Esophagus muscularis mucosa (tissue), 4 donors: Measurements from ENCODE around the gene SLF2. TPM values are rescaled to one million over a fixed set of nuclear protein-coding genes. Genes with fewer than 3 reads are reported as not detected.
"Not testable (repeated sequence)": the region's sequence is repeated elsewhere in the genome, so short reads cannot be mapped to it uniquely, and the experiment has no call there.

Experiments
- DNase-seq: peaks from one replicate; pipeline ENCODE4 v3.0.0-alpha.2; 2017; ENCODE audit errors: extremely low spot score
- H3K27ac ChIP-seq, 4 donors: fragments of 200-600 bp; sonication (generic); replicated peaks in 1 of 4; 1 replicate in 3 of 4; 2 replicates in 1 of 4; pipeline ENCODE4 v1.5.1; 2016 to 2019; ENCODE audit warnings: mild to moderate bottlenecking in 1 of 4
- H3K27me3 ChIP-seq, 4 donors: fragments of 200-600 bp; sonication (generic); one replicate each; pipeline versions ENCODE4 v1.5.1 to v1.6.0; 2016 to 2019
- H3K36me3 ChIP-seq, 4 donors: fragments of 200-600 bp; sonication (generic); one replicate each; pipeline ENCODE4 v1.5.1; 2016 to 2019
- H3K4me1 ChIP-seq, 4 donors: fragments of 200-600 bp; sonication (generic); one replicate each; pipeline ENCODE4 v1.5.1; 2016 to 2019
- H3K4me3 ChIP-seq, 4 donors: fragments of 200-600 bp; sonication (generic); 1 replicate in 2 of 4; 2 replicates in 2 of 4; pipeline ENCODE4 v1.5.1; 2016 to 2019; ENCODE audit warnings: mild to moderate bottlenecking in 4 of 4, moderate library complexity in 1 of 4
- H3K9me3 ChIP-seq, 4 donors: fragments of 200-600 bp; sonication (generic); 1 replicate in 3 of 4; 2 replicates in 1 of 4; pipeline ENCODE4 v1.5.1; 2016 to 2019
- EP300 ChIP-seq: sonication (generic); formaldehyde crosslinking; IDR thresholded peaks from one replicate; pipeline ENCODE4 v1.6.1; 2017; ENCODE audit warnings: antibody characterized with exemption
- POLR2A ChIP-seq: fragments of 450-650 bp; IDR thresholded peaks from one replicate; pipeline ENCODE4 v1.6.1; 2017; ENCODE audit warnings: antibody characterized with exemption, moderate library complexity, mild to moderate bottlenecking, low read depth
- POLR2AphosphoS5 ChIP-seq, 2 donors: sonication (generic); formaldehyde crosslinking; IDR thresholded peaks; one replicate each; pipeline ENCODE4 v1.6.1; 2017; ENCODE audit warnings: antibody characterized with exemption in 2 of 2
- WGBS: methylation state at CpG from one replicate; pipeline ENCODE4 v1.1.5; 2018; 5-methylcytosine and 5-hydroxymethylcytosine counted together
- intact Hi-C: fragments of 100-400 bp; cut with DNase I; formaldehyde crosslinking; loops from one replicate; pipeline ENCODE4 v1.15.1; 2023
- total RNA-seq, 4 donors: library from RNA; depleted of rRNA; stranded (reverse); fragments of >200 nt; gene quantifications; one replicate each; pipeline versions ENCODE4 v1.1.0 to v1.2.1, GENCODE V29; 2016
- TF ChIP-seq, protein P1 (sequence below), 3 experiments: fragments of 200-600 bp in 2 of 3; fragments of 450-650 bp in 1 of 3; sonication (generic) in 2 of 3; IDR thresholded peaks; one replicate each; pipeline ENCODE4 v1.5.1; 2017 to 2019; ENCODE audit warnings: antibody characterized with exemption in 3 of 3, mild to moderate bottlenecking in 2 of 3, moderate library complexity in 1 of 3

The SLF2 gene
- total RNA-seq, 4 donors from 2014 or later = 19.1 to 34.1 (median 20.8) TPM

DNA sequence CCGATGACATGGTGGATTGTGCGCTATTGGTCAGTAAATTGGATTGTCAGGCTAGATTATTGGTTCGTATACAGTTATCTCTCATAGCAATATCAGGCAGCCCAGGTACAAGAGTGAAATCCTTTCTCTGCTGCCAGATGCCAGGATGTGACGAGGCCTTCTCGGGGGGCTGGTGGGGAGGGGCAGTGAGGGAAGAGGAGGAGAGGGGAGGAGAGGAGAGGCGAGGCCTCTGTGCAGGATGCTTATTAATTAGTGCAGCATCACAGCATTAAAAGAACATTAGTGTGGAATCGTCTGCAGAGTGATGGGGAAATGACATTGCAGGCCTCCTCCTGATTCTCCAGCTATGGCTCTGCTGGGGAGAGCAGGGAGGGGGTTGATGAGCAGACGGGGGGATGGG lies 30.5 kb upstream of the SLF2 start:
- H3K27ac ChIP-seq = no peak overlapping the region

DNA sequence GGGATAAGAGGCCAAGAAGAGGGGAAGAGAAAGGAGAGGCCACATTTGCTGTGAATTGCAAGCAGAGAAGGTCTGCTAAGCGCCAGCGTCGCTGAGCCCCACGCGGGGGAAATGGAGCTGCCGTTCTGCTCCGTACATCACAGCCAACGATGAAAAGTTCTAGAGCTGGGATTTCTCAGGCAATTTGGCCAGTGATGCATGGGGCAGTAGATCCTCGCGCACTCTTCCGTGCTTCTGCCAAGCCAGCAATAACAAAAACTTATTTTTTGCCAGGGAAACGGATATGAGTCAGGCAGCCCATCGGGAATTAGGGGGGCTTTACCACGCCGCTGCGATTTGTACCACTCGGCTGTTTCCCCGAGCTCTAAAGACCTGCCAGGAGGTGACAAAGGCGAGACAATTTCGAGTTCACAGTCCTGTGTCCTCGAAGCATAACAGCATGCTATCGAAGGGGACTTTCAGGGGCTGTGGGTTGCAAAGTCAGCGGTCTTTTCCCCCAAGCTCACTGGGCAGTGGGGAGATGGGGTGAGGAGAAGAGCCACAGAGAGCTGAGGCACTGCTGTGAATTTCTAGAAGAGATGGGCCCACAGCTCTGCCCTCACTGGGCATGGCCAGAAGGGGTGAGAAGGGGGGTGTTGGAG lies 30.0 kb upstream of the SLF2 start:
- no peak overlapping the region for H3K27ac ChIP-seq
- 47% methylated on average over 22 of the region's 23 CpGs for WGBS

More for the DNA sequence above, 30.5 kb upstream of the SLF2 start:
- no peak for DNase-seq
- no peaks in the 10 kb centered on the region for H3K9me3 ChIP-seq
- TF ChIP-seq POLR2A (no peak), EP300 (no peak), POLR2AphosphoS5 (IDR thresholded peaks at IDR 0.05) (no peak)
- TF ChIP-seq, protein P1, sequence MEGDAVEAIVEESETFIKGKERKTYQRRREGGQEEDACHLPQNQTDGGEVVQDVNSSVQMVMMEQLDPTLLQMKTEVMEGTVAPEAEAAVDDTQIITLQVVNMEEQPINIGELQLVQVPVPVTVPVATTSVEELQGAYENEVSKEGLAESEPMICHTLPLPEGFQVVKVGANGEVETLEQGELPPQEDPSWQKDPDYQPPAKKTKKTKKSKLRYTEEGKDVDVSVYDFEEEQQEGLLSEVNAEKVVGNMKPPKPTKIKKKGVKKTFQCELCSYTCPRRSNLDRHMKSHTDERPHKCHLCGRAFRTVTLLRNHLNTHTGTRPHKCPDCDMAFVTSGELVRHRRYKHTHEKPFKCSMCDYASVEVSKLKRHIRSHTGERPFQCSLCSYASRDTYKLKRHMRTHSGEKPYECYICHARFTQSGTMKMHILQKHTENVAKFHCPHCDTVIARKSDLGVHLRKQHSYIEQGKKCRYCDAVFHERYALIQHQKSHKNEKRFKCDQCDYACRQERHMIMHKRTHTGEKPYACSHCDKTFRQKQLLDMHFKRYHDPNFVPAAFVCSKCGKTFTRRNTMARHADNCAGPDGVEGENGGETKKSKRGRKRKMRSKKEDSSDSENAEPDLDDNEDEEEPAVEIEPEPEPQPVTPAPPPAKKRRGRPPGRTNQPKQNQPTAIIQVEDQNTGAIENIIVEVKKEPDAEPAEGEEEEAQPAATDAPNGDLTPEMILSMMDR (IDR thresholded peaks at IDR 0.05) = no peak
- H3K4me3 ChIP-seq = no peak overlapping the region
- H3K4me1 ChIP-seq = peaks cover 0 to 13% (median 8%) of the 10 kb centered on the region in 4 donors
- intact Hi-C loops = no loop called here
- H3K36me3 ChIP-seq = no peaks in the 10 kb centered on the region
- H3K27me3 ChIP-seq = peaks cover 0 to 36% (median 3%) of the 10 kb centered on the region in 4 donors
- WGBS = 61% methylated on average over 8 of the region's 8 CpGs

DNA sequence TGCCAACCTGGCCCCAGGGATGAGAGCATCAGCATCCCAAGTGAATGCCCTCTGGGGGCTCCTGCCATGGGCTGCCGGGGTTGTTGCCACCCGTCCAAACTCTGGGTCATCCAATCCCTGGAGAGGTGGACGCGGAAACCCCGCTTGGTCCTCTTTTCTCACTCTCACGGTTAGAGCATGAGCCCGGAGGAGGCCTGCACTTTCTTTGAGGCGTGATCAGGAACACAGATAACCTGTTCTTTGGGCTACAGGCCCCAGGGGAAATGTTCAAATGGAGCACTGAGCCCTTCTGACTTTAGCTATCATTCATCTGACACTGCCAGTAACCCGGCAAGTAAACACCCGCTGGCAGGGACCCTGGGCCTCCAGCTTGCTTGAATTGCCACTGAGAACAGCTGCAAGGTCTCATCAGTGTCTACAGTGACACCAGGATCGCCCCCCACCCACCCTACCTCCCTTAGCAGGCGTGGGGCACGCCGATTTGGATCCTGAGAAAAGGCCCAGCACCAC lies 29.4 kb upstream of the SLF2 start:
- WGBS = 66% methylated on average over 14 of the region's 14 CpGs
- Histone ChIP-seq H3K27me3 (peaks cover 0 to 25% (median 1%) of the 10 kb centered on the region in 4 donors), H3K9me3 (no peaks in the 10 kb centered on the region), H3K36me3 (no peaks in the 10 kb centered on the region), H3K4me3 (no peak overlapping the region), H3K4me1 (peaks cover 0 to 13% (median 8%) of the 10 kb centered on the region in 4 donors), H3K27ac (no peak overlapping the region)
- intact Hi-C loops = no loop called here
- TF ChIP-seq POLR2A = no peak
- no peak for TF ChIP-seq POLR2AphosphoS5 (IDR thresholded peaks at IDR 0.05)
- no peak for TF ChIP-seq EP300
- TF ChIP-seq, protein P1 (IDR thresholded peaks at IDR 0.05) = no peak
- no peak for DNase-seq

More for the DNA sequence above, 30.0 kb upstream of the SLF2 start:
- intact Hi-C loops = no loop called here
- H3K4me3 ChIP-seq = no peak overlapping the region
- peaks cover 0 to 30% (median 1%) of the 10 kb centered on the region in 4 donors for H3K27me3 ChIP-seq
- no peak for DNase-seq
- no peaks in the 10 kb centered on the region for H3K36me3 ChIP-seq
- TF ChIP-seq EP300 = no peak
- TF ChIP-seq, protein P1 (IDR thresholded peaks at IDR 0.05) = no peak
- TF ChIP-seq POLR2AphosphoS5 (IDR thresholded peaks at IDR 0.05) = no peak
- no peak for TF ChIP-seq POLR2A
- peaks cover 0 to 13% (median 8%) of the 10 kb centered on the region in 4 donors for H3K4me1 ChIP-seq
- H3K9me3 ChIP-seq = no peaks in the 10 kb centered on the region

DNA sequence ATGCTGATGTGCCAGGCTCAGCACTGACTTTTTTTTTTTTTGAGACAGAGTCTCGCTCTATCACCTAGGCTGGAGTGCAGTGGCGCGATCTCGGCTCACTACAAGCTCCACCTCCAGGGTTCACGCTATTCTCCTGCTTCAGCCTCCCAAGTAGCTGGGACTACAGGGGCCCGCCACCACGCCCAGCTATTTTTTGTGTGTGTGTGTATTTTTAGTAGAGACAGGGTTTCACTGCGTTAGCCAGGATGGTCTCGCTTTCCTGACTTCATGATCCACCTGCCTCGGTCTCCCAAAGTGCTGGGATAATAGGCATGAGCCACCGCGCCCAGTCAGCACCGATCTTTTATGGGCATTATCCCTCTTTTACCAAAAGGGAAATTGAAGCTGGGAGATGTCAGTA lies 27.2 kb upstream of the SLF2 start:
- H3K4me3 ChIP-seq, H3K9me3 ChIP-seq, H3K27ac ChIP-seq, DNase-seq, intact Hi-C loops, H3K36me3 ChIP-seq: not testable (repeated sequence)
- Histone ChIP-seq H3K27me3 (peaks cover 0 to 30% (median 0%) of the 10 kb centered on the region in 4 donors), H3K4me1 (peaks cover 0 to 13% (median 8%) of the 10 kb centered on the region in 4 donors)
- 96% methylated on average over 13 of the region's 13 CpGs for WGBS

DNA sequence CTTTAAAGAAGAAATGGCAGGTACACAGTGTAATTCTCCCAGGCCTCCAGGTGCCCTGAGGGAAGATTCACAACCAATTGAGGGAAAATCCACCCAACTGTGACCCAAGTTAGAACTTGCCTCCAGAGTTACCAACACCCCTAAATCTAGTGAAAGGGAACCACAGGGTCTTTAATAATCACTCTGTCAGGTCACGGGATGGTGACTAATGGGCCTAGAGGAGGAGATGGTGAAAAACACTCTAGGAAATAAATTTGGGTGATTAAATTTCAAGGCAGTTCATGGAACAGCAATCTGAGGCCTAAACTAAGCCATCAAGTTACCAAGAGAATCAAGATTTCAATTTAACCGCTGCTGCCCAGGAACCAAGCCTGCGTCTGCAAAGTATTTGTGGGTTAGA lies 26.7 kb upstream of the SLF2 start:
- H3K27ac ChIP-seq = no peak overlapping the region
- no peaks in the 10 kb centered on the region for H3K9me3 ChIP-seq
- DNase-seq = no peak
- H3K4me1 ChIP-seq = peaks cover 0 to 12% (median 8%) of the 10 kb centered on the region in 4 donors
- no peak overlapping the region for H3K4me3 ChIP-seq
- intact Hi-C loops = no loop called here
- H3K36me3 ChIP-seq = no peaks in the 10 kb centered on the region
- TF ChIP-seq, protein P1 (IDR thresholded peaks at IDR 0.05) = no peak
- TF ChIP-seq POLR2A = no peak
- TF ChIP-seq EP300 = no peak
- TF ChIP-seq POLR2AphosphoS5 (IDR thresholded peaks at IDR 0.05) = no peak
- H3K27me3 ChIP-seq = peaks cover 0 to 33% (median 0%) of the 10 kb centered on the region in 4 donors
- WGBS = 97% methylated on average over 3 of the region's 3 CpGs
